ENCODE results near the gene KLHL7. TPM values are rescaled to one million over a fixed set of nuclear protein-coding genes. Genes with fewer than 3 reads are reported as not detected.

The KLHL7 gene
- total RNA-seq, 1 experiment from 2014 or later: 35.8 TPM

DNA sequence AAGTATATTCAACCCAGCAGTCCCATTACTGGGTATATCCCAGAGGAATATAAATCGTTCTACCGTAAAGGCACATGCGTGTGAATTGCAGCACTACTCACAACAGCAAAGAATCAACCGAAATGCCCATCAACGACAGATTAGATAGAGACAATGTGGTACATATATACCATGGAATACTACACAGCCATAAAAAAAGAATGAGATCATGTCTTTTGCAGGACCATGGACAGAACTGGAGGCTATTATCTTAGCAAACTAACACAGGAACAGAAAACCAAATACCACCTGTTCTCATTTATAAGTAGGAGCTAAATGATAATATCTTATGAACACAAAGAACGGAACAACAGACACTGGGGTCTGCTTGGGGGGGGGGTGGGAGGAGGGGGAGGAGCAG, 44.3 kb upstream of the KLHL7 start:
- Mint-ChIP-seq H3K9me3 (ENCODE audit: unreplicated experiment) (no peaks in the 10 kb centered on the region), H3K4me1 (ENCODE audit: low read depth, unreplicated experiment) (peaks cover 24% of the 10 kb centered on the region), H3K4me3 (ENCODE audit: unreplicated experiment) (no peak overlapping the region), H3K27me3 (ENCODE audit: insufficient read depth, unreplicated experiment) (no peaks in the 10 kb centered on the region), H3K27ac (ENCODE audit: unreplicated experiment) (no peak overlapping the region), H3K36me3 (ENCODE audit: insufficient read depth, unreplicated experiment) (no peaks in the 10 kb centered on the region)
- ChIA-PET POLR2A (no interaction called here), CTCF (no interaction called here)
- Histone ChIP-seq H3K4me3 (ENCODE audit: low read depth, low read length) (no peak overlapping the region), H3K27me3 (replicated peaks; ENCODE audit: control insufficient read depth, insufficient read depth, low read length) (no peaks in the 10 kb centered on the region), H3K36me3 (ENCODE audit: control insufficient read depth, insufficient read depth, low read length) (no peaks in the 10 kb centered on the region), H3K4me1 (peaks cover 10% of the 10 kb centered on the region; the same call in 1 of the 2 replicates), H3K9me3 (no peaks in the 10 kb centered on the region)
- no peak for DNase-seq
- TF ChIP-seq, protein P1, sequence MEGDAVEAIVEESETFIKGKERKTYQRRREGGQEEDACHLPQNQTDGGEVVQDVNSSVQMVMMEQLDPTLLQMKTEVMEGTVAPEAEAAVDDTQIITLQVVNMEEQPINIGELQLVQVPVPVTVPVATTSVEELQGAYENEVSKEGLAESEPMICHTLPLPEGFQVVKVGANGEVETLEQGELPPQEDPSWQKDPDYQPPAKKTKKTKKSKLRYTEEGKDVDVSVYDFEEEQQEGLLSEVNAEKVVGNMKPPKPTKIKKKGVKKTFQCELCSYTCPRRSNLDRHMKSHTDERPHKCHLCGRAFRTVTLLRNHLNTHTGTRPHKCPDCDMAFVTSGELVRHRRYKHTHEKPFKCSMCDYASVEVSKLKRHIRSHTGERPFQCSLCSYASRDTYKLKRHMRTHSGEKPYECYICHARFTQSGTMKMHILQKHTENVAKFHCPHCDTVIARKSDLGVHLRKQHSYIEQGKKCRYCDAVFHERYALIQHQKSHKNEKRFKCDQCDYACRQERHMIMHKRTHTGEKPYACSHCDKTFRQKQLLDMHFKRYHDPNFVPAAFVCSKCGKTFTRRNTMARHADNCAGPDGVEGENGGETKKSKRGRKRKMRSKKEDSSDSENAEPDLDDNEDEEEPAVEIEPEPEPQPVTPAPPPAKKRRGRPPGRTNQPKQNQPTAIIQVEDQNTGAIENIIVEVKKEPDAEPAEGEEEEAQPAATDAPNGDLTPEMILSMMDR (IDR thresholded peaks at IDR 0.05; ENCODE audit: insufficient read depth in 1 of 2, low read depth in 1 of 2, low read length in 1 of 2, severe bottlenecking in 1 of 2, unreplicated experiment in 1 of 2): no peak
- no TSS peak for BruUV-seq (replicated peaks)
- intact Hi-C loops (cut with micrococcal nuclease; ENCODE audit: unreplicated experiment): no loop called here

DNA sequence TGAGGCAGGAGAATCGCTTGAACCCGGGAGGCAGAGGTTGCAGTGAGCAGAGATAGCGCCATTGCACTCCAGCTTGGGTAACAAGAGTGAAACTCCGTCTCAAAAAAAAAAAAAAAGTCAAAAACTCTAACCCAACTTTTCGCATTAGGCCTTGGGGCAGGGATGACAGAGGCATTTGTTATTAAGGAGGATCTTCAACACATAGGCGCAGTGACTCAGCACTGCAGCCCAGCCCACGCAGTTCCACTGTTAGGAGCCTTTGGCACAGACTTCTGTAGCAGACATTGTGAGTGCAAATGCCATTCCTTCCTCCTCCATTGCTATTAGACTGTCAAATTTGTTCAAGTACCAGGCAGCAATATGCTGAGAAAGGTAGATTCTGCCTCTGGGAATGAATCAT, 43.1 kb upstream of the KLHL7 start:
- H3K4me3 ChIP-seq (ENCODE audit: low read depth, low read length): no peak overlapping the region
- Mint-ChIP-seq H3K4me1 (ENCODE audit: low read depth, unreplicated experiment) (peaks cover 16% of the 10 kb centered on the region), H3K9me3 (ENCODE audit: unreplicated experiment) (no peaks in the 10 kb centered on the region), H3K27me3 (ENCODE audit: insufficient read depth, unreplicated experiment) (no peaks in the 10 kb centered on the region), H3K36me3 (ENCODE audit: insufficient read depth, unreplicated experiment) (no peaks in the 10 kb centered on the region), H3K27ac (ENCODE audit: unreplicated experiment) (no peak overlapping the region), H3K4me3 (ENCODE audit: unreplicated experiment) (no peak overlapping the region)
- no TSS peak for BruUV-seq (replicated peaks)
- no peaks in the 10 kb centered on the region for H3K36me3 ChIP-seq (ENCODE audit: control insufficient read depth, insufficient read depth, low read length)
- intact Hi-C loops (cut with micrococcal nuclease; ENCODE audit: unreplicated experiment): no loop called here
- DNase-seq: no peak
- TF ChIP-seq, protein P1 (IDR thresholded peaks at IDR 0.05; ENCODE audit: insufficient read depth in 1 of 2, low read depth in 1 of 2, low read length in 1 of 2, severe bottlenecking in 1 of 2, unreplicated experiment in 1 of 2): no peak
- ChIA-PET POLR2A (no interaction called here), CTCF (no interaction called here)
- H3K4me1 ChIP-seq: peaks cover 10% of the 10 kb centered on the region; the same call in 1 of the 2 replicates
- no peaks in the 10 kb centered on the region for H3K27me3 ChIP-seq (replicated peaks; ENCODE audit: control insufficient read depth, insufficient read depth, low read length)
- no peaks in the 10 kb centered on the region for H3K9me3 ChIP-seq

DNA sequence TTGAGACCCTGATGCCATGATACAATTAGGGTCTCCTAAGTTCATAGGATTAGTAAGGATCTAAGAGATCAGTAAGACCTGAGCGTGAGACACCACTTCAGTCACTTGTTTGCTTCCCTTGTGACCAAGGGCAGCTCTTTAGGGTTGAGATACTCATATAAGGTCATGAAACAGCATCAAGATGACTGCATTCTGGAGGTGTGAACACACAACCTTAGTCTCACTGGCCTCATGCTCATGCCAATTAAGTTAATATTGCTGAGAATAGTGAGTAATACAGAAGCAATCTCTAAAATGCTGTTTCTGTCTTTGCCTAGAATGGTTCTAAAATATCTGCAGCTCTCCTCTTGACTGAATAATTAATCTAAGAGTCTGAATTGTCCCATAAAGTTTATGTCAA, 39.6 kb upstream of the KLHL7 start:
- Histone ChIP-seq H3K4me1 (no peaks in the 10 kb centered on the region), H3K36me3 (ENCODE audit: control insufficient read depth, insufficient read depth, low read length) (no peaks in the 10 kb centered on the region), H3K27me3 (replicated peaks; ENCODE audit: control insufficient read depth, insufficient read depth, low read length) (no peaks in the 10 kb centered on the region), H3K9me3 (no peaks in the 10 kb centered on the region), H3K4me3 (ENCODE audit: low read depth, low read length) (no peak overlapping the region)
- POLR2A ChIA-PET: no interaction called here
- intact Hi-C loops (cut with micrococcal nuclease; ENCODE audit: unreplicated experiment): no loop called here
- H3K27ac Mint-ChIP-seq (ENCODE audit: unreplicated experiment): no peak overlapping the region
- TF ChIP-seq, protein P1 (IDR thresholded peaks at IDR 0.05; ENCODE audit: insufficient read depth in 1 of 2, low read depth in 1 of 2, low read length in 1 of 2, severe bottlenecking in 1 of 2, unreplicated experiment in 1 of 2): no peak
- no peaks in the 10 kb centered on the region for H3K9me3 Mint-ChIP-seq (ENCODE audit: unreplicated experiment)
- no peaks in the 10 kb centered on the region for H3K36me3 Mint-ChIP-seq (ENCODE audit: insufficient read depth, unreplicated experiment)
- no TSS peak for BruUV-seq (replicated peaks)
- CTCF ChIA-PET: no interaction called here
- no peak for DNase-seq
- H3K4me3 Mint-ChIP-seq (ENCODE audit: unreplicated experiment): no peak overlapping the region
- H3K27me3 Mint-ChIP-seq (ENCODE audit: insufficient read depth, unreplicated experiment): no peaks in the 10 kb centered on the region
- H3K4me1 Mint-ChIP-seq (ENCODE audit: low read depth, unreplicated experiment): no peaks in the 10 kb centered on the region
